Activated T-helper 1 cell treated with anti-CD3 and anti-CD28 coated beads, Interleukin-2, amount 50 U/mL, for 16 hours (primary cell): ENCODE measurements around the gene PIP5K1B.
"Not testable (repeated sequence)": the region's sequence is repeated elsewhere in the genome, so short reads cannot be mapped to it uniquely, and the experiment has no call there.

Experiments used
- DNase-seq, 2 donors: peaks; one replicate each; pipeline ENCODE4 v3.0.0-alpha.2; 2020; ENCODE audit warnings: low read depth in 1 of 2, low spot score in 1 of 2

Gene PIP5K1B

DNA sequence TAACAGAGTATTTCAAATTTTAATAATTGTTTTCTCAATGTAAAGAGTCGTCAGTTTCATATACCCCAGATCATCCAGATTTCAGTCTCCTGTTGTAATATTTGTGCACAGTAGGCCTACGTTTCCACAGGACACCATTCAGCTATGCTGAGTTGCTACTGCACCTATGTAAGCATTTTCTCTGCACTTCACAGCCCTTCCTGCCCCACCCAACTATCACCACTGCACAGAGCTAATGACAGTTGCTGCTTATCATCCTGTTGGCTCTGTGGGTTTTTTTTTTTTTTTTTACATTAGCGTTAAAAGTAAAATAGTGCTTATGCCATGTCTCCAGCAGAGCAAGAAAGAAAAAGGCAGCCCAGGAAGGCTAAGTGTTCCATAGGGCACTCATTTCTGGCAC, 314.8 kb downstream of the PIP5K1B start:
- DNase-seq, result no peak

DNA sequence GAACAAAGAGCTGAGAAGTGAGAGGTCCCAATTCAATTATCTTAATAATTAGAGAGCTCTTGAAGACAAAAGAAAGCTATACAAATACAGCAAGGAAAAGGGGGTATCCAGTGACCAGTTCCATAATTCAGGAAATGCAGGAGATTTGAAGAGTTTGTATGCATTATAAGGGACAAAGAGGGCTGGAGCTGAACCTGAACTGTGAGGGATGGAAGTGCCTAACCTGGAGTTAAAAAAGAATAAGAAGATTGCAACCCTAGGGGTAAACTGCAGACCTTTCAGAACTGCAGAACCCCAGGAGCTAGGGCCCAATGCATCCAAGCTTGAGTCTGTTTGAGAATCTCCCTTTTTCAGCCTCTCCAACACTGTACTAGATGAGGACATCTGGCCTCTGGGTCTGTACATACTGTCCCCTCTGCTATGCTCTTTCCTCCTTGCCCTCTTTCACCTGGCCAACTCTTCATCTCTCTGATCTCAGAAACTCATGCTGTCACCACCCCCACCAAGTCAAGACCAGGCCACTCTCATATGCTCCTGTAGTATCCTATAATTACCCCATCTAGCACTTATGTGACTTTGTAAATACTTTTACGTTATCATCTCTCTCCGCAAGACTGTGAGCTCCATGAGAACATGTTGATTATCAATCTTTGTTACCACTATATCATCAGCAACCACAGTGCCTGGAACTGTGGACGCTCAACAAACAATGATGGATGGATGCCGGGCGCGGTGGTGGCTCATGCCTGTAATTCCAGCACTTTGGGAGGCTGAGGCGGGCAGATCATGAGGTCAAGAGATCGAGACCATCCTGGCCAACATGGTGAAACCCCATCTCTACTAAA, 315.5 kb downstream of the PIP5K1B start:
- DNase-seq, result no peak

- no peak for DNase-seq
These were observed 318.6 kb downstream of the PIP5K1B start for GRCh38 chr9:69023650-69024049.

DNA sequence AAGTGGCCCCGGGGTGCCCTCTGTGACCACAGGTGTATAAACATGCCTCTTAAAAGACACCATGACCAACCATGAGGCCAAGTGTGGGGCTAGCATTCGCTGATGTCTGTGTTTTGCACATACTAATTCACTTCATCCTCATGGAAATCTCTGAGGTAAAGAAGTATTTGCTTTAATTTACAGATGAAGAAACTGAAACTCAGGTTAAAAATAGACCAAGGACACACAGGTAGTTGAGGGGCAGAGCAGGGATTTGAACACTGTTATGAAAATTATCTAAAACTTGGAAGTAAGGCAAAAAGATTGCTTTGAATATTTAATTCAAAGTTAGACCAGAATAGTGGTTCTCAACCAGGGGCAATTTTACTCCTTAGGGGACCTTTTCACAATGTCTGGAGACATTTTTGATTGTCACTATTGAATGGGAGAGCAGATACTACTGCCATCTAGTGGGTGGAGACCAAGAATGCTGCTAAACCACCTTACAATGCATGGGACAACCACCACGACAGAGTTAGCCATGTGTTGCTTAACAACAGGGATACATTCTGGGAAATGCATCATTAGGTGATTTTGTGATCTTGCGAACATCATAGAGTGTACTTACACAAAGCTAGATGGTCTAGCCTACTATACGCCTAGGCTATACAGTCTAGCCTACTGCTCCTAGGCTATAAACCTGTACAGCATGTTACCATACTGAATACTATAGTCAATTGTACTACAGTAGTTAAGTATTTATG, 322.5 kb downstream of the PIP5K1B start:
- no peak for DNase-seq

- no peak for DNase-seq
These were observed 323.7 kb downstream of the PIP5K1B start for GRCh38 chr9:69028754-69029153.

DNA sequence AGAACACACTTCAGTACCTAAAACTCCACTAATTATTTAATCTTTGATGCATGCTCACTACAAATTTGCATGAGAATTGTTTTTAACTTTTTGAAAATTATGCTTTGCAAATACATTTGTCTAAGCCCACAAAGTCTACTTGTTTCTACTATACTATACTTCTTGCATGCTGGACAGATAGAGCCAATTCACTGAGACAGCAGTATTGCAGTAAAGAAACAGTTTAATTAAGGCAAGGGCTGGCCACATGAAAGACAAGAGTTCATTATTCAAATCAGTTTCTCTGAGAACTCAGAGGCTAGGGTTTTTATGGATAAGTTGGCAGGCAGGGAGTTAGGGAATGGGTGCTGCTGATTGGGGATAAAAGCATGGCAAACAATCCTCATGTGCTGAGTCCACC, 324.5 kb downstream of the PIP5K1B start:
- DNase-seq, result no peak

DNA sequence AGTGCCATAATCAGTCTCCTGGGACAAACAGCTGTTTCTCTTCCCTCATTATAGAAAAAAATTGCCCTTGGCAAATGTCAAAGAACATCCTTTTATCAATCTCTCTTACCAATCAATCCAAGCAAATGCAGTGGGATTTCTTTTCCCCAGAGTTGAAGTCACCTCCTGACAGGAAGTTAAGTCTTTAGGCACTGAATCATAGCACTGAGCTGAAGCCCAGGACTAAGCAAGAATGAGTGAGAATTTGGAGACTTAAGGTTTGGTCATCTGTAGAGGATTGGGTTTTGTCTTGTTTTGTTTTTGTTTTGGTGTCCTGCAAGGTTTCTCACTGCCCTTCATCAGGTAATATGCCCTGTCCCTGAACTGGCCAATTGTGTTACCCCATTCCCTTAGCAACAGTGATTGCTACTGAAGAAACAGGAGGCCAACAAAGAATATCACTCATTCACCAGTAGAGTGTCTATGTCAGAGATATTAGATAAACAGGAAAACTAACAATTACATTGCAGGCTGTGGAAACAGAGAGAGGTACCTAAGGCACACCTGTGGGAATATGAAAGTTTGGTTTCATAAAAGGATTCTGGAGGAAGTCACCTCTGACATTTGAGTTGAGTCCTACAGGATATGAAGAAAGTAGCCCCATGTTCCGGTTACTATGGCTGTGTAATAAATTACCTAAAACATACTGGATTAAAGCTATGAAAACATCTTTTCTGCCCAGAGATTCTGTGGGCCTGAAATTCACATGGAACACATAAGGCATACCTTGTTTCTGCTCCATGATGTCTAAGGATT, 326.0 kb downstream of the PIP5K1B start:
- DNase-seq, result no peak

DNA sequence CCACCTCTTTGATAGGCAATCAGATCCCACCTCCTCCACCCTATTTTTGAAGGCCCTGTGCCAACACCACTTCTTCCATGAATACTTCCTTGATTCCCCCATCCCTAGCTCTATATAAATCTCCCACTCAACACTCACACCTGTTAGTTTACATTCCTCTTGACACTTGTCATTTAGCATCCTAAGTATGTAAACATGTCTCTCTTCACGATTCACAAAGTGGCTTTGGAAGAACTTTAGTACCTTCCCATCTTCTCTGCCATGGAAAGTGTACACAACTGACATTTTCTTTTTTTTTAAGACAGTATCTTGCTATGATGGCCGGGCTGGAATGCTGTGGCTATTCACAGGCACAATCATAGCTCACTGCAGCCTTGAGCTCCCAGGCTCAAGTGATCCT, 329.0 kb downstream of the PIP5K1B start:
- no peak for DNase-seq

GRCh38 chr9:69035438-69036308, 330.6 kb downstream of the PIP5K1B start, which contains the start of gene FXN:
FXN (plus strand) TSS chr9:69035752; CDS start chr9:69035783, 31 bp downstream.
- DNase-seq, result peak; percentile 71 to 77

DNA sequence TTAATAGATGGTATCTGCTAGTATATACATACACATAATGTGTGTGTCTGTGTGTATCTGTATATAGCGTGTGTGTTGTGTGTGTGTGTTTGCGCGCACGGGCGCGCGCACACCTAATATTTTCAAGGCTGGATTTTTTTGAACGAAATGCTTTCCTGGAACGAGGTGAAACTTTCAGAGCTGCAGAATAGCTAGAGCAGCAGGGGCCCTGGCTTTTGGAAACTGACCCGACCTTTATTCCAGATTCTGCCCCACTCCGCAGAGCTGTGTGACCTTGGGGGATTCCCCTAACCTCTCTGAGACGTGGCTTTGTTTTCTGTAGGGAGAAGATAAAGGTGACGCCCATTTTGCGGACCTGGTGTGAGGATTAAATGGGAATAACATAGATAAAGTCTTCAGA, 331.3 kb downstream of the PIP5K1B start:
- no peak for DNase-seq

- DNase-seq, result no peak
These were observed 331.8 kb downstream of the PIP5K1B start for GRCh38 chr9:69036799-69037198.

- DNase-seq, result no peak
These were observed 335.6 kb downstream of the PIP5K1B start for GRCh38 chr9:69040646-69041045.

DNA sequence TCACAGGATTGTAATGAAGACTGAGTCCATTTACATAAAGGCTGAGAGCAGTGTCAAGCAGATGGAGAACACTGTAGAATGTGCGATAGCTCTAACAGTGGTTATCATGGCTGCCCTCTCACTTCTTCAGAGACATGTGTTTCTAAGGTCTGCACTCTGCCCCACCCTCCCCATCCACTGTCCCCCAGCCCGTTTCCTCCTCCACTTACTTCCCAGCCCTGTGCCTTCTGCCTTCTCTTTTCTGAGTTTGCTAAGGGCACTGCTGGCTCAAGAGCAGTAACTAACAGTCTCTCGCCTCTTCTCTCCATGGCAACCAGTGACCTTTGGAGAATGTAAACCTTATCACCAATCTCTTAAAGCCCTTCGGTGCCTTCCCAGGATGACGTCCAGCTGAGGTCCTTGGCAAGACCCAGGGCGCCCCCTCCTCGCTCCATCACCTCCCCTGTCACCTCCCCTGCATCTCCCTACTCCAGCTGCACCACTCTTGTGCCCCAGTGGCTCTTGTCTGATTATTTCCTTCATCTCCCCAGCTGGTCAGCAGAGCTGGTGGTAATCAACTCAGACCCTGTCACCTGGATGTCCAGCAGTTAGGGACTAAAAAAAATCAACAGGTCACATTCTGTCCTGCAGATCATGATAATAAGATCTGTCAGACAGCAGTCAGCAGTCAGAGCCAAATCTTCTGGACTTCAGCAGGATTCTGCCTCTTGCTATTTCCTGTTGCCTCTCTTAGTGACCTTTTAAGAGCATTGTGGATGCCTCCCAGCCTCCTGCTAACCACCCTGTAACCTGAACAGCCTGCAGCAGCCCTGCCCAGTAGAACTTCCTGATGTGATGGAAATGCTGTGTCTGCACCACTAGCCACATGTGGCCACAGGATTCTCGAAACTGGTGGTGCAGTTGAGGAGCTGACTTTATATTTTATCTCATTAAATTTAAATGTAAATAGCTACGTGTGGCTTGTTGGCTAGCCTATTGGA, 339.5 kb downstream of the PIP5K1B start:
- DNase-seq, result no peak

GRCh38 chr9:69045821-69046220, 340.8 kb downstream of the PIP5K1B start:
- no peak for DNase-seq

- DNase-seq, result no peak
These were observed 341.7 kb downstream of the PIP5K1B start for GRCh38 chr9:69046723-69047122.

DNA sequence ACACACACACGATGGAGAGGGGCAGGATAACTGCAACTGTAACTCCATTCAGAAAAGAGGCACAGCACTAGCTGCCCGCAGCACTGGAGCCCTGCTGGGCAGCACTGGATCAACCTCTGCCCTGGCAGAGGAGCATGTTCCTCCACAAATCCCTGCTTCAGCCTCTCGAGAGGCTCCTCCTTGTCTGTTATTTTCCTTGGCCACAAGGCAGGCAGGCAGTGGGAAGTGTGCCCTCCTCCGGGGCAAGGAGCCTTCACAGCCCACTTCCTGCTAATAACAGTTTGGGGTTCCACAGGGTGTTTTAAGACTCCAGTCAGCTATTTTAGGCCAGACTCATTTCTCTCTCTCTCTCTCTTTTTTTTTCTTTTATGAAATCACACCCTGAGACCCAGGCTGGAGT, 342.3 kb downstream of the PIP5K1B start:
- DNase-seq, result no peak

DNA sequence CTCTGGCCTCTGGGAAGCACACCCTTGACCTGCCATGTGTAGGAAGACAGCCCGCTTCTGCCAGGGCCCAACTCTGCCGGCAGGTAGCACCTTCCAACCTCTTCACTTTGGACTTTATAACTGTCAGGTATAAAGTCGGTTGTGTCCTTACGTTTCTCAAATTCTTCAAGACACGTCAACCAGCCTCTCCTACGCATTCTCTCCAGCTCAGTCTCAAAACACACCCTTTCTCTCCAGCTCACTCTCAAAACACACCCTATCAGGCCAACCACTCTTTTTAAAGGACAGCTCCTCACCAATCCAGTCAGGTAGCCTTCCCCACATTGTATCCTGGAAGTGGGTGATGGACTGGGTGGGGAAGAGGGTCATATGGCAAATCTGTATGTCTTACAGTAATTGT, 344.1 kb downstream of the PIP5K1B start:
- DNase-seq, result no peak

DNA sequence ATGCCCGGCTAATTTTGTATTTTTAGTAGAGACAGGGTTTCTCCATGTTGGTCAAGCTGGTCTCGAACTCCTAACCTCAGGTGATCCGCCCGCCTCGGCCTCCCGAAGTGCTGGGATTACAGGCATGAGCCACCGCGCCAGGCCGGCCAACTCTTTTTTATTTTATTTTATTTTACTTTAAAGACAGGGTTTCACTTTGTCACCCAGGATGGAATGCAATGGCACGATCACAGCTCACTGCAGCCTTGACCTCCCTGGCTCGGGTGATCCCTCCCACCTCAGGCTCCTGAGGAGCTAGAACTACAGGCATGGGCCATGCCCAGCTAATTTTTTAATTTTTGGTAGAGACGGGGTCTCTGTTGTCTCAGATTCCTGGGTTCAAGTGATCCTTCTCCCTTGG, 345.9 kb downstream of the PIP5K1B start:
- not testable (repeated sequence) for DNase-seq

- no peak for DNase-seq
These were observed 349.9 kb downstream of the PIP5K1B start for GRCh38 chr9:69054989-69055388.
